ENCODE data around the gene CD2. TPM values are rescaled to one million over a fixed set of nuclear protein-coding genes. Genes with fewer than 3 reads are reported as not detected.

CD2 gene
- total and polyA plus RNA-seq, 2 donors (not counting 3 experiments of a cell fraction or from before 2014, with no cell fraction given): not detected

- Histone ChIP-seq H4K20me1 (replicated peaks; ENCODE audit: control insufficient read depth, extremely low read depth, insufficient read depth, low read length) (no peaks in the 10 kb centered on the region), H3K9me1 (replicated peaks; ENCODE audit: control insufficient read depth, extremely low read depth, insufficient read depth, low read length) (no peaks in the 10 kb centered on the region), H3K4me3 (replicated peaks in 1 of 3; ENCODE audit: insufficient read depth in 1 of 3, low read depth in 1 of 3, low read length in 3 of 3) (no peak overlapping the region), H3K9ac (replicated peaks; ENCODE audit: extremely low read depth, insufficient read depth, low read length) (no peak overlapping the region), H3K4me2 (ENCODE audit: insufficient read depth, low read length) (no peak overlapping the region), H3K79me2 (ENCODE audit: control insufficient read depth, insufficient read depth, low read length) (no peaks in the 10 kb centered on the region), H3K4me1 (ENCODE audit: control insufficient read depth, extremely low read depth, insufficient read depth, low read length) (peaks cover 8% of the 10 kb centered on the region), H2AFZ (ENCODE audit: low read depth, low read length) (no peak overlapping the region), H3K9me3 (replicated peaks; ENCODE audit: control insufficient read depth, insufficient read depth, low read length) (no peaks in the 10 kb centered on the region), H3K36me3 (ENCODE audit: control insufficient read depth in 2 of 2, extremely low read depth in 1 of 2, insufficient read depth in 2 of 2, low read length in 2 of 2) (no peaks in the 10 kb centered on the region), H3K27ac (ENCODE audit: insufficient read depth, low read depth, low read length) (no peak overlapping the region), H3K27me3 (ENCODE audit: control insufficient read depth in 2 of 2, insufficient read depth in 2 of 2, low read length in 2 of 2) (peaks cover 0 to 5% of the 10 kb centered on the region in 2 experiments)
- TF ChIP-seq POLR2AphosphoS5 (IDR thresholded peaks at IDR 0.05; ENCODE audit: insufficient read depth, low read depth, low read length) (no peak), GATA2 (IDR thresholded peaks at IDR 0.05; ENCODE audit: insufficient read depth, insufficient read length, low read depth, low read length) (no peak), FOS (IDR thresholded peaks at IDR 0.05; ENCODE audit: borderline replicate concordance, insufficient read depth, low read length) (no peak), EZH2 (IDR thresholded peaks at IDR 0.05; ENCODE audit: borderline replicate concordance, low read depth, low read length, severe bottlenecking) (no peak), MAX (IDR thresholded peaks at IDR 0.05; ENCODE audit: insufficient read depth, insufficient read length) (no peak), MYC (IDR thresholded peaks at IDR 0.05; ENCODE audit: low read depth, low read length) (no peak), POLR2A (IDR thresholded peaks at IDR 0.05; ENCODE audit: low read depth, low read length) (no peak), JUN (IDR thresholded peaks at IDR 0.05; ENCODE audit: borderline replicate concordance, insufficient read depth, insufficient read length, low read depth) (no peak), CTCF (IDR thresholded peaks at IDR 0.05; ENCODE audit: extremely low read depth in 1 of 2, insufficient read depth in 1 of 2, low read depth in 1 of 2, low read length in 2 of 2) (no peak)
- CTCF ChIA-PET: interaction anchor here (1.0 to 3.1 kb wide), 2 partner anchors 16 to 126 kb away, joined by 3 to 12 read pairs; no protein-coding TSS in a partner anchor
- no TSS peak for BruUV-seq (replicated peaks)
- intact Hi-C loops (cut with micrococcal nuclease) (loop anchor here (5.0 kb wide), 1 partner anchor 406 kb away; no protein-coding TSS in a partner anchor), dilution Hi-C loops (cut with MboI; ENCODE audit: extremely low pct_ligation_motif_present, low sequenced_read_pairs) (no loop called here)
- POLR2A ChIA-PET: no interaction called here
- FAIRE-seq: no peak
- no peak for DNase-seq (ENCODE audit: low read depth, low spot score)
These were observed 32.7 kb upstream of the CD2 start for GRCh38 chr1:116721451-116722007.
